Uterus (tissue), 4 donors: ENCODE data around the gene ZNF362. TPM values are rescaled to one million over a fixed set of nuclear protein-coding genes. Genes with fewer than 3 reads are reported as not detected.

Experiments used
- DNase-seq, 2 donors: peaks; one replicate each; pipeline ENCODE4 v3.0.0-alpha.2; 2019 to 2020
- H3K27ac ChIP-seq, 2 donors: fragments of 200-600 bp; sonication (generic); 1 replicate in 1 of 2; 2 replicates in 1 of 2; pipeline ENCODE4 v1.5.1; 2016 to 2018
- H3K27me3 ChIP-seq, 2 donors: fragments of 200-600 bp; sonication (generic); one replicate each; pipeline ENCODE4 v1.5.1; 2018 to 2019; ENCODE audit warnings: control low read depth in 1 of 2
- H3K36me3 ChIP-seq, 2 donors: fragments of 200-600 bp; sonication (generic); one replicate each; pipeline ENCODE4 v1.5.1; 2019; ENCODE audit warnings: control low read depth in 1 of 2
- H3K4me1 ChIP-seq, 2 donors: fragments of 200-600 bp; sonication (generic); one replicate each; pipeline ENCODE4 v1.5.1; 2018 to 2019; ENCODE audit warnings: control low read depth in 1 of 2
- H3K4me3 ChIP-seq, 2 donors: fragments of 200-600 bp; sonication (generic); 1 replicate in 1 of 2; 2 replicates in 1 of 2; pipeline ENCODE4 v1.5.1; 2018 to 2019; ENCODE audit warnings: mild to moderate bottlenecking in 1 of 2
- H3K9me3 ChIP-seq, 2 donors: fragments of 200-600 bp; sonication (generic); one replicate each; pipeline ENCODE4 v1.5.1; 2019; ENCODE audit warnings: control low read depth in 1 of 2
- CTCF ChIP-seq, 4 experiments: fragments of 200-600 bp in 2 of 4; fragments of 450-650 bp in 2 of 4; sonication (generic) in 2 of 4; IDR thresholded peaks; one replicate each; pipeline ENCODE4 v1.5.1; 2016 to 2019; ENCODE audit warnings: antibody characterized with exemption in 4 of 4, mild to moderate bottlenecking in 2 of 4, moderate library complexity in 1 of 4
- POLR2A ChIP-seq, 2 donors: fragments of 450-650 bp; IDR thresholded peaks; one replicate each; pipeline ENCODE4 v1.6.1; 2016; ENCODE audit warnings: antibody characterized with exemption in 2 of 2, mild to moderate bottlenecking in 1 of 2, moderate library complexity in 1 of 2
- intact Hi-C: fragments of 100-400 bp; cut with DNase I; formaldehyde crosslinking; loops from one replicate; pipeline ENCODE4 v1.15.1; 2023; ENCODE audit warnings: low total_unique reads
- total RNA-seq, 4 donors: library from RNA; depleted of rRNA in 3 of 4; stranded (reverse); fragments of >200 nt in 3 of 4; gene quantifications; one replicate each; pipeline versions ENCODE4 v1.1.0 to v1.2.4, GENCODE V29; 2014 to 2023
- donor health status: DM: yes; HTN: yes; CAD: no.

ZNF362 gene
- total RNA-seq, 4 donors from 2014 or later: 9.2 to 45.3 (median 25.8) TPM

GRCh38 chr1:33231166-33231565 lies 25.1 kb upstream of the ZNF362 start:
- Histone ChIP-seq H3K9me3 (no peaks in the 10 kb centered on the region), H3K27ac (no peak overlapping the region), H3K4me1 (no peaks in the 10 kb centered on the region), H3K4me3 (no peak overlapping the region), H3K27me3 (no peaks in the 10 kb centered on the region), H3K36me3 (no peaks in the 10 kb centered on the region)
- TF ChIP-seq CTCF (IDR thresholded peaks at IDR 0.05) (no peak), POLR2A (IDR thresholded peaks at IDR 0.05) (no peak)
- intact Hi-C loops: no loop called here
- DNase-seq: no peak

GRCh38 chr1:33232716-33233115 lies 23.6 kb upstream of the ZNF362 start:
- TF ChIP-seq CTCF (IDR thresholded peaks at IDR 0.05) (no peak), POLR2A (IDR thresholded peaks at IDR 0.05) (no peak)
- Histone ChIP-seq H3K27ac (no peak overlapping the region), H3K4me3 (no peak overlapping the region), H3K36me3 (no peaks in the 10 kb centered on the region), H3K9me3 (no peaks in the 10 kb centered on the region), H3K27me3 (no peaks in the 10 kb centered on the region), H3K4me1 (no peaks in the 10 kb centered on the region)
- no peak for DNase-seq
- intact Hi-C loops: no loop called here

- H3K36me3 ChIP-seq: no peaks in the 10 kb centered on the region
- intact Hi-C loops: no loop called here
Measured at GRCh38 chr1:33234131-33234530, 22.2 kb upstream of the ZNF362 start.

GRCh38 chr1:33234588-33234990 lies 21.7 kb upstream of the ZNF362 start:
- no peak for TF ChIP-seq CTCF (IDR thresholded peaks at IDR 0.05)
- TF ChIP-seq POLR2A (IDR thresholded peaks at IDR 0.05): no peak
- H3K9me3 ChIP-seq: no peaks in the 10 kb centered on the region
- intact Hi-C loops: no loop called here
- no peak overlapping the region for H3K4me3 ChIP-seq
- no peaks in the 10 kb centered on the region for H3K4me1 ChIP-seq
- no peak for DNase-seq
- H3K36me3 ChIP-seq: no peaks in the 10 kb centered on the region
- H3K27me3 ChIP-seq: no peaks in the 10 kb centered on the region
- no peak overlapping the region for H3K27ac ChIP-seq

More at GRCh38 chr1:33234131-33234530, 22.2 kb upstream of the ZNF362 start:
- no peak for TF ChIP-seq CTCF (IDR thresholded peaks at IDR 0.05)
- H3K9me3 ChIP-seq: no peaks in the 10 kb centered on the region
- H3K4me1 ChIP-seq: no peaks in the 10 kb centered on the region
- H3K27ac ChIP-seq: no peak overlapping the region
- no peaks in the 10 kb centered on the region for H3K27me3 ChIP-seq
- DNase-seq: no peak
- no peak overlapping the region for H3K4me3 ChIP-seq

GRCh38 chr1:33235521-33235920 lies 20.8 kb upstream of the ZNF362 start:
- Histone ChIP-seq H3K27ac (no peak overlapping the region), H3K27me3 (no peaks in the 10 kb centered on the region), H3K9me3 (no peaks in the 10 kb centered on the region), H3K4me1 (no peaks in the 10 kb centered on the region), H3K36me3 (no peaks in the 10 kb centered on the region), H3K4me3 (no peak overlapping the region)
- TF ChIP-seq CTCF (IDR thresholded peaks at IDR 0.05) (no peak), POLR2A (IDR thresholded peaks at IDR 0.05) (no peak)
- intact Hi-C loops: no loop called here
- DNase-seq: no peak
